Activated naive CD8-positive, alpha-beta T cell treated with anti-CD3 and anti-CD28 coated beads, Interleukin-2, amount 10 ng/mL, durations not matched to agents 7 days and 5 days (primary cell): Measurements from ENCODE around the gene PKNOX2. TPM values are rescaled to one million over a fixed set of nuclear protein-coding genes. Genes with fewer than 3 reads are reported as not detected.
A peak's percentile ranks its signal among the peaks of the same experiment; 100 is the strongest.
"Not testable (repeated sequence)": the region's sequence is repeated elsewhere in the genome, so short reads cannot be mapped to it uniquely, and the experiment has no call there.

Experiments used
- ATAC-seq: fragments of 150-1000 bp; cut with Tn5 transposase; one replicate; pipeline ENCODE4 v1.10.0; 2021; ENCODE audit warnings: low read depth, moderate library complexity
- POLR2A ChIA-PET: fragments of 350-600 bp; sonication (Branson Sonifier 250); formaldehyde crosslinking; loops from one replicate; lab custom pipeline; 2021; ENCODE audit warnings: antibody characterized with exemption; lab: Charles Lee
- DNase-seq: peaks from one replicate; pipeline ENCODE4 v3.0.0; 2021
- H3K27ac Mint-ChIP-seq: one replicate; pipeline ENCODE4 v1.8.0; 2022; ENCODE audit warnings: mild to moderate bottlenecking, mixed read lengths
- H3K27me3 Mint-ChIP-seq: one replicate; pipeline ENCODE4 v1.8.0; 2022; ENCODE audit warnings: mild to moderate bottlenecking, moderate library complexity, mixed read lengths
- H3K36me3 Mint-ChIP-seq: one replicate; pipeline ENCODE4 v1.8.0; 2021; ENCODE audit warnings: mild to moderate bottlenecking, mixed read lengths
- H3K4me1 Mint-ChIP-seq: one replicate; pipeline ENCODE4 v1.8.0; 2021; ENCODE audit warnings: mixed read lengths
- H3K4me3 Mint-ChIP-seq: one replicate; pipeline ENCODE4 v1.8.0; 2022; ENCODE audit warnings: mild to moderate bottlenecking, moderate library complexity, mixed read lengths
- H3K9me3 Mint-ChIP-seq: one replicate; pipeline ENCODE4 v1.8.0; 2021; ENCODE audit warnings: mixed read lengths
- total RNA-seq, 2 experiments: library from RNA; stranded (reverse); gene quantifications; one replicate each; pipeline ENCODE4 v1.2.3, GENCODE V29; 2021

PKNOX2 gene
- total RNA-seq, 2 experiments from 2014 or later: not detected

- peaks cover 7% of the 10 kb centered on the region for H3K27me3 Mint-ChIP-seq
- POLR2A ChIA-PET: no interaction called here
These were observed 46.8 kb downstream of the PKNOX2 start for GRCh38 chr11:125211191-125211947.

GRCh38 chr11:125211948-125212340 is 47.4 kb downstream of the PKNOX2 start:
- POLR2A ChIA-PET: no interaction called here

More at GRCh38 chr11:125211191-125211947, 46.8 kb downstream of the PKNOX2 start:
- ATAC-seq: no peak
- Mint-ChIP-seq H3K4me1 (no peaks in the 10 kb centered on the region), H3K9me3 (no peaks in the 10 kb centered on the region), H3K27ac (no peak overlapping the region), H3K36me3 (no peaks in the 10 kb centered on the region), H3K4me3 (no peak overlapping the region)
- DNase-seq: no peak

DNA sequence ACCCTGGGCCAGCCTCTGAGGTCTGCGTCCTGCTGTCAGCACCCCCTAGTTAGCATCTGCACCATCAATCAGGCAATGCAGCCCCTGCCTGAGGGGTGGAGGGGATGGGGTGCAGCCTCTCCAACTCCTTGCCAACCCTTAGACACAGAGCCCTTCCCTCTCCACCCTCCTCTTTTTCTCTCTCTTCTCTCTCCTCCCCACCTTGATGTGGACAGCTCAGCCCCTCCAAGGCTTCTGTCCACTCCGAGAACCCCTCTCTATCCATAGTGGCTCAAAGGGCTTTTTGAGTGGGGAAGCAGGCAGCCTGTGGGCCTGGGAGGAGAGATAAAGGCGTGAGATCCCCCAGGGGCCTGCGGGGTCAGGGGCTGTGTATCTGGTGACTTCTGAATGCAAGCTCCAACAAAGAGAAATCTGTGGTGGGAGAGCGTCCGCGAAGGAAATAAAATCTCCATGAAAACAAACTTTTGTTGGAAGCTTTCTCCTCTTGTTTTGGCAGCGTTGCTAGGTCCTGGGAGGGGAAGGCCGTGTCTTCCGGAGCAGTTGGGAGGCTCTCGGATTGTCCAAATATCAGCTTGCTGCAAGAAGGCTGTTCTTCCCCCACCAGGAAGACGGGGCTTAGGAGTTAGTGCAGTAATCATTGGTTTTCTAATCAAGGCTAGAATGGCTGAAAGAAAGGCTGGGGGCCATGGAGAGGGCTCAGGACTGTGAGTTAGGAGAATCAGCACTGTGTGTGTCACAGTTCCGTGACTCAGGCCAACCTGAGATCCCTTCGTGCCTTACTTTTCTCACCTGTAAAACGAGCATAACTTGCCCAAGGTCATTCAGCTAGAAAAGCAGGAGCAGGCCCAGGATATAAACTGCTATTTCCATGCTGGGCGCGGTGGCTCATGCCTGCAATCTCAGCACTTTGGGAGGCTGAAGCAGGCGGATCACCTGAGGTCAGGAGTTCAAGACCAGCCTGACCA is 50.3 kb downstream of the PKNOX2 start:
- DNase-seq (no peak), ATAC-seq (no peak)
- Mint-ChIP-seq H3K9me3 (no peaks in the 10 kb centered on the region), H3K36me3 (no peaks in the 10 kb centered on the region), H3K4me1 (no peaks in the 10 kb centered on the region), H3K27me3 (peaks cover 20% of the 10 kb centered on the region), H3K4me3 (no peak overlapping the region), H3K27ac (no peak overlapping the region)
- POLR2A ChIA-PET: no interaction called here

More at GRCh38 chr11:125211948-125212340, 47.4 kb downstream of the PKNOX2 start:
- no peak overlapping the region for H3K4me3 Mint-ChIP-seq
- H3K27me3 Mint-ChIP-seq: peaks cover 7% of the 10 kb centered on the region
- no peaks in the 10 kb centered on the region for H3K36me3 Mint-ChIP-seq
- H3K27ac Mint-ChIP-seq: no peak overlapping the region
- DNase-seq (no peak), ATAC-seq (no peak)
- H3K4me1 Mint-ChIP-seq: no peaks in the 10 kb centered on the region
- no peaks in the 10 kb centered on the region for H3K9me3 Mint-ChIP-seq

DNA sequence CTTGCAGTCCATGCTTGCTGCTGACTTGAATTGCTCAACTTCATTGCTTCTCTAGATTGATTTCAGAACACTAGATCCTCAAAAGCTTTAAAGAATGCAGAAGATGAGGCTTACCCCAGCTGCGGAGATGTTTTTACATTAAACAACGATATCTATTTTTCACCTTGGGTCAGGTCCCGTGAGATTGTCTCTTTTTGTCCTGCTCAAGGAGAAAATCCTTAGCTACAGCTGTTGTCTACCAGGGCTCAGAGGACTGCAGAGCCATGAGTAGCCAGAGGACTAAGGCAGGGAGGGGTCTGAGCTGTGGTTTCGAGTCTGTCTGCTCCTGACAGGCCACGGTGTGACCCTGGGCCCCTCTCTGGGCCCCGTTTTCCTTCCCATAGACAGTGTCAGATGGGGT is 51.4 kb downstream of the PKNOX2 start:
- DNase-seq: no peak
- no peak for ATAC-seq
- peaks cover 20% of the 10 kb centered on the region for H3K27me3 Mint-ChIP-seq
- H3K4me1 Mint-ChIP-seq: no peaks in the 10 kb centered on the region
- no peaks in the 10 kb centered on the region for H3K36me3 Mint-ChIP-seq
- no peaks in the 10 kb centered on the region for H3K9me3 Mint-ChIP-seq
- POLR2A ChIA-PET: no interaction called here
- H3K4me3 Mint-ChIP-seq: no peak overlapping the region
- no peak overlapping the region for H3K27ac Mint-ChIP-seq

DNA sequence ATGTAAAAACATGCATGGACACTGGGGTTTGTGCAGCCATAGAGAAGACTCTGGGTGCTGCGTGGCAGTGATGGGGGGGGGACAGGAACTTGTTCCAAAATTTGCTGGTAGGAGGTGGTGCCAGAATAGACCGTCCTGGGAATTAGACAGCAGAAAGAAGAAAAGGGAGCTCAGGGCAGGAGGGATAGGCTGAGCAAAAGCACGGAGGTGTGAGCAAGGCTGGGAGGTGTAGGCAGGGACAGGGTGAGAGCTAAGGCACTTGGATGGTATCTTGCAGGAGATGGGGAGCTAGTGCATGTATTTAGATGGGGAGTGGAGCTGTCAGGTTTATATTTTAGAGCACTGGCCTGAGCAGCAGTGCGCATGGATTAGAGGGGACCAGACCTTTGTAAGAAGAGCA is 53.8 kb downstream of the PKNOX2 start:
- Mint-ChIP-seq H3K27me3 (peaks cover 17% of the 10 kb centered on the region), H3K4me1 (no peaks in the 10 kb centered on the region), H3K9me3 (no peaks in the 10 kb centered on the region), H3K27ac (no peak overlapping the region), H3K36me3 (no peaks in the 10 kb centered on the region), H3K4me3 (no peak overlapping the region)
- no peak for DNase-seq
- no peak for ATAC-seq
- POLR2A ChIA-PET: no interaction called here

GRCh38 chr11:125221461-125221860 is 56.9 kb downstream of the PKNOX2 start:
- POLR2A ChIA-PET: interaction anchor here (0.5 kb wide), 1 partner anchor 111 kb away, joined by 3 read pairs; no protein-coding TSS in a partner anchor
- Mint-ChIP-seq H3K4me1 (no peaks in the 10 kb centered on the region), H3K27me3 (peaks cover 18% of the 10 kb centered on the region), H3K9me3 (no peaks in the 10 kb centered on the region), H3K27ac (no peak overlapping the region), H3K36me3 (no peaks in the 10 kb centered on the region), H3K4me3 (no peak overlapping the region)
- DNase-seq (no peak), ATAC-seq (no peak)

GRCh38 chr11:125222494-125222893 is 57.9 kb downstream of the PKNOX2 start:
- peaks cover 20% of the 10 kb centered on the region for H3K27me3 Mint-ChIP-seq
- no peaks in the 10 kb centered on the region for H3K9me3 Mint-ChIP-seq
- H3K4me3 Mint-ChIP-seq: no peak overlapping the region
- POLR2A ChIA-PET: no interaction called here
- no peaks in the 10 kb centered on the region for H3K4me1 Mint-ChIP-seq
- no peak for DNase-seq
- ATAC-seq: no peak
- H3K27ac Mint-ChIP-seq: peak overlapping the region; percentile 54
- no peaks in the 10 kb centered on the region for H3K36me3 Mint-ChIP-seq

DNA sequence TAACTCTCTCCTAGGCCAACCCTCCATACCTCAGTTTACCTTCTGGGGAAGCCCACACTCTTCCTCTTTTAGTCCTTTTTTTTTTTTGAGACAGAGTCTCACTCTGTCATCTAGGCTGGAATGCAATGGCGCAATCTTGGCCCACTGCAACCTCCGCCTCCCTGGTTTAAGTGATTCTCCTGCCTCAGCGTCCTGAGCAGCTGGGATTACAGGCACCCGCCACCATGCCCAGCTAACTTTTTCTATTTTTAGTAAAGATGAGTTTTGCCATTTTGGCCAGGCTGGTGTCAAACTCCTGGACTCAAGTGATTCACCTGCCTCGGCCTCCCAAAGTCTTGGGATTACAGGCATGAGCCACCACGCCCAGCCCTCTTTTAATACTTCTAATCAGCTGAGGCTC is 58.6 kb downstream of the PKNOX2 start:
- H3K27ac Mint-ChIP-seq, POLR2A ChIA-PET, ATAC-seq, DNase-seq, H3K4me3 Mint-ChIP-seq, H3K4me1 Mint-ChIP-seq, H3K36me3 Mint-ChIP-seq, H3K9me3 Mint-ChIP-seq: not testable (repeated sequence)
- H3K27me3 Mint-ChIP-seq: peaks cover 20% of the 10 kb centered on the region

DNA sequence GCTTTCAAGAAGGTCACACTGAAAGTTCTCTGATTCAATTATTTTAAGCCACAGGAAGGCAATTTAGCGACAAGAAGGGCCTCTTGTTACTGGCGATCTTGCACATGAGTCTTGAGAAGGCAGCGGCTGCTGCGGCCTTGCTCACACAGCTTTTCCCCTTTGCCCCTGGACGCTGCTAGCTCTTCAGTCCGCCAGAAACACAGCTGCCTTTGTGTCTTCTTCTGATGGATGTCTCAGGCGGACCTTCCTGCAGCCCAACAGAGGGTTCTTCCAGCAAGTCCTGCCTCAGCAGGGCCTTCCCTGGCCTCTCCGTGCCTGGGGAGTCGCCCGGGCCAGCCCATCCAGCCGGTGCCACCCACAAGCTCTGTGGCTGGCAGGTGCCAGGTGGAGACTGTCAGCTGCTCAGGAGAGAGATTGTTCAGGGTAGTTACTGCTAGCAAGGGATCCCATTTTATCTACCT is 59.4 kb downstream of the PKNOX2 start:
- no peak overlapping the region for H3K4me3 Mint-ChIP-seq
- H3K27ac Mint-ChIP-seq: no peak overlapping the region
- ATAC-seq (no peak), DNase-seq (no peak)
- no peaks in the 10 kb centered on the region for H3K4me1 Mint-ChIP-seq
- H3K36me3 Mint-ChIP-seq: no peaks in the 10 kb centered on the region
- H3K9me3 Mint-ChIP-seq: no peaks in the 10 kb centered on the region
- POLR2A ChIA-PET: no interaction called here
- H3K27me3 Mint-ChIP-seq: peaks cover 12% of the 10 kb centered on the region

- no peaks in the 10 kb centered on the region for H3K9me3 Mint-ChIP-seq
- no peak for DNase-seq
- H3K27ac Mint-ChIP-seq: no peak overlapping the region
- POLR2A ChIA-PET: no interaction called here
- peaks cover 14% of the 10 kb centered on the region for H3K27me3 Mint-ChIP-seq
- H3K4me1 Mint-ChIP-seq: no peaks in the 10 kb centered on the region
- no peaks in the 10 kb centered on the region for H3K36me3 Mint-ChIP-seq
- ATAC-seq: no peak
- H3K4me3 Mint-ChIP-seq: no peak overlapping the region
These were observed 60.0 kb downstream of the PKNOX2 start for GRCh38 chr11:125224391-125225021.

GRCh38 chr11:125225401-125225800 is 60.9 kb downstream of the PKNOX2 start:
- no peak overlapping the region for H3K27ac Mint-ChIP-seq
- POLR2A ChIA-PET: no interaction called here
- H3K9me3 Mint-ChIP-seq: no peaks in the 10 kb centered on the region
- ATAC-seq (no peak), DNase-seq (no peak)
- peaks cover 14% of the 10 kb centered on the region for H3K27me3 Mint-ChIP-seq
- no peaks in the 10 kb centered on the region for H3K36me3 Mint-ChIP-seq
- no peak overlapping the region for H3K4me3 Mint-ChIP-seq
- H3K4me1 Mint-ChIP-seq: no peaks in the 10 kb centered on the region

DNA sequence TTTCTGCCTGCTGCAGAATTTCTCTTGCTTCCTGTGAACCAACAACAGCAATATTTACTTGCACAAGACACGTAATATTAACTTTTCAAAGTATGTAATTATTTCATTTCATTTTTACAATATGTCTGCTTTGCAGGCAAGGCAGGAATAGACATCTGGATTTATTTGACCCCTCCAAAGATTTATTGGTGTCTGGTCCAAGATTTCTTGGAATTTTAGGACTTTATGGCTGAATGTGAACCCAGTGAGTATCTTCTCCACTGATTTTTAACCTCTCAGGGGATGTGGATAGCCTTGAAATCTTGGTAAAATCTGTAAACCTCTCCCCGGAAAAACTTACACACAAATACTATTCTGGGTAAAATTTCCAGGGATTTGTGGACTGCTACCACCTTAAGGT is 61.5 kb downstream of the PKNOX2 start:
- no peaks in the 10 kb centered on the region for H3K9me3 Mint-ChIP-seq
- no peak overlapping the region for H3K27ac Mint-ChIP-seq
- no peaks in the 10 kb centered on the region for H3K36me3 Mint-ChIP-seq
- H3K4me3 Mint-ChIP-seq: no peak overlapping the region
- H3K27me3 Mint-ChIP-seq: peaks cover 14% of the 10 kb centered on the region
- POLR2A ChIA-PET: no interaction called here
- no peaks in the 10 kb centered on the region for H3K4me1 Mint-ChIP-seq
- no peak for DNase-seq
- ATAC-seq: no peak

GRCh38 chr11:125226706-125227105 is 62.2 kb downstream of the PKNOX2 start:
- Mint-ChIP-seq H3K4me3 (no peak overlapping the region), H3K4me1 (no peaks in the 10 kb centered on the region), H3K36me3 (no peaks in the 10 kb centered on the region), H3K27me3 (peaks cover 14% of the 10 kb centered on the region), H3K9me3 (no peaks in the 10 kb centered on the region), H3K27ac (no peak overlapping the region)
- ATAC-seq: no peak
- POLR2A ChIA-PET: no interaction called here
- no peak for DNase-seq
